HL-60 (cell line): ENCODE results near the gene FGFBP1.
A peak's percentile ranks its signal among the peaks of the same experiment; 100 is the strongest.

Source experiments
- DNase-seq, 2 experiments: peaks; one replicate each; pipeline ENCODE4 v3.0.0-alpha.2; 2010 to 2020; ENCODE audit warnings: low read depth in 1 of 2, low spot score in 1 of 2
- H3K27ac ChIP-seq: fragments of 250-450 bp; sonication (Bioruptor Pico); replicated peaks from 2 replicates; pipeline ENCODE4 v1.5.1; 2020; ENCODE audit warnings: mild to moderate bottlenecking, moderate library complexity
- H3K27me3 ChIP-seq: fragments of 250-450 bp; sonication (Bioruptor Pico); 2 replicates; pipeline ENCODE4 v1.5.1; 2021; ENCODE audit warnings: mild to moderate bottlenecking, moderate library complexity; ENCODE audit not compliant: insufficient read depth, poor library complexity, severe bottlenecking
- H3K4me3 ChIP-seq: replicated peaks from 2 replicates; pipeline ENCODE4 v1.5.1; 2011; ENCODE audit warnings: mild to moderate bottlenecking, control low read depth, low read length; ENCODE audit not compliant: insufficient read depth
- CTCF ChIP-seq: IDR thresholded peaks from one replicate; pipeline ENCODE4 v1.5.1; 2011; ENCODE audit warnings: low read length, control low read depth, inconsistent platforms; ENCODE audit not compliant: insufficient read depth
- GABPA ChIP-seq: IDR thresholded peaks from 2 replicates; pipeline ENCODE4 v1.6.1; 2012; ENCODE audit warnings: low read depth
- POLR2AphosphoS5 ChIP-seq: IDR thresholded peaks from 2 replicates; pipeline ENCODE4 v1.6.1; 2012; ENCODE audit warnings: low read depth
- REST ChIP-seq: IDR thresholded peaks from 2 replicates; pipeline ENCODE4 v1.6.1; 2012; ENCODE audit warnings: low read depth; ENCODE audit not compliant: insufficient replicate concordance
- SPI1 ChIP-seq: IDR thresholded peaks from 2 replicates; pipeline ENCODE4 v1.6.1; 2012; ENCODE audit warnings: low read depth, mild to moderate bottlenecking, borderline replicate concordance

Gene FGFBP1

GRCh38 chr4:15891312-15891711, 47.2 kb downstream of the FGFBP1 start:
- no peak for DNase-seq
- Histone ChIP-seq H3K27ac (no peak overlapping the region), H3K4me3 (no peak overlapping the region), H3K27me3 (no peaks in the 10 kb centered on the region)
- TF ChIP-seq REST, result no peak
- no peak for TF ChIP-seq SPI1
- no peak for TF ChIP-seq POLR2AphosphoS5
- no peak for TF ChIP-seq GABPA
- TF ChIP-seq CTCF, result no peak

- no peak overlapping the region for H3K4me3 ChIP-seq
- H3K27me3 ChIP-seq, result no peaks in the 10 kb centered on the region
- no peak overlapping the region for H3K27ac ChIP-seq
- TF ChIP-seq POLR2AphosphoS5 (no peak), REST (no peak), CTCF (no peak), GABPA (no peak), SPI1 (no peak)
- no peak for DNase-seq
Measured at GRCh38 chr4:15890246-15890829, 48.2 kb downstream of the FGFBP1 start.

- DNase-seq, result peak in 1 of 2 experiments; percentile 57
- Histone ChIP-seq H3K27me3 (no peaks in the 10 kb centered on the region), H3K4me3 (no peak overlapping the region), H3K27ac (no peak overlapping the region)
- TF ChIP-seq POLR2AphosphoS5, result no peak
- no peak for TF ChIP-seq SPI1
- TF ChIP-seq CTCF, result no peak
- TF ChIP-seq REST, result no peak
- no peak for TF ChIP-seq GABPA
Measured at GRCh38 chr4:15888515-15888914, 50.0 kb downstream of the FGFBP1 start.
